Embryonic facial prominence (tissue), 1 donor: ENCODE results near the gene CLEC5A.
"Not testable (repeated sequence)": the region's sequence is repeated elsewhere in the genome, so short reads cannot be mapped to it uniquely, and the experiment has no call there.

Experiments
- DNase-seq: peaks from one replicate; pipeline ENCODE4 v3.0.0-alpha.2; 2016; ENCODE audit errors: extremely low spot score

Gene CLEC5A

DNA sequence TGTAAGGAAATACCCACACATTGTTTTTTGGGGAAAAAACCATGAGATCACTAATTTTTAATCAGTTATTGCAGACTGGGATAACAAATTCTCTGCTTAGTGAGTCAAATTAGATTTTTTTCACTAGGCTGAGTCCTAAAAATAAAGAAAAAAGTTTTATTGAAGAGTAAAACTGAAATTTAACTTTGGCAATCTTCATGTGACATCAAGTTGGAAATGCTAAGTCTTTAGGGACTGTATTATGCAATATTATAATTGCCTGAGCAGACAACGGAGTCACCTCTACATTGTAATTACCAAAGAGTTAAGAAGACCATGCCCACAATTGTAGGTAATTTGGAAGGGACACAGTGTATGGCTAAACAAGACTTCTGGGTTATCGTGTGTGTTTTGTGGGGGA lies 2.2 kb upstream of the CLEC5A start:
- no peak for DNase-seq

DNA sequence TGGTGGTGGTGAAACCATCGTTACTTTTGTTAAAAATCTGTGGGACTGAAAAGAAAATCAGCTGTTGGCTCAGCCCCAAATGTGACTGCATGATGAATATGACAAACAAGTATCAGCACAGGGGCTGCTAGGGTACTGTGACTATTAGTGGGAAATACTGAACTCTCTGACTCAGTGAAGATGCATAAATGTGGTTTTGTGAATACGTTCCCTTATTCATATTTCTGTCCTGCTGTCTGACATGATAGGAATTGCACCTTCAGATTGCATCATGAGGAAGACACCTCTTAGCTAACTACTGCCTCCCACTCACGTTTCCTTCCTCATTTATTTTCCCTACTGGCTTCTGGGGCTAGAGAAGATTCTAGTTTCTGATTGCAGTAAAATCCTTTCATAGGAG lies 1.4 kb downstream of the CLEC5A start:
- DNase-seq: no peak

DNA sequence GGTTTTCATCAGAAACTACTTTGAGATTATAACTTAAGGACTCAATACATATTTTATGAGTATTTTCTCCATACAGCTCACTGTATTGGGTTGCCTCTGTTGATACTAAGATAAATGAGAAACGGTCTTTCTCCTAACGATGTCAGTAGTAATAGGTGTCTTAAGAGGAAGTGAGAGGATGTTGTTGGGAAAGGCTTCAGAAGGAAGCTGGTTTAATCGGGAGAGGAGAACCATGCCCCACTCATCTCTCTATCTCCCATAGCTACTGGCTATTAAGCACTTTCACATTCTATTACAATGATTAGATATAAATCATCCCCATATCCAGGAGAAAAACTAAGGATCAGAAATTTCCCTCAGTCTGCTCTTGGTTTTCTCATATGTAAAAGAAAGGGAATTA lies 2.0 kb downstream of the CLEC5A start:
- no peak for DNase-seq

DNA sequence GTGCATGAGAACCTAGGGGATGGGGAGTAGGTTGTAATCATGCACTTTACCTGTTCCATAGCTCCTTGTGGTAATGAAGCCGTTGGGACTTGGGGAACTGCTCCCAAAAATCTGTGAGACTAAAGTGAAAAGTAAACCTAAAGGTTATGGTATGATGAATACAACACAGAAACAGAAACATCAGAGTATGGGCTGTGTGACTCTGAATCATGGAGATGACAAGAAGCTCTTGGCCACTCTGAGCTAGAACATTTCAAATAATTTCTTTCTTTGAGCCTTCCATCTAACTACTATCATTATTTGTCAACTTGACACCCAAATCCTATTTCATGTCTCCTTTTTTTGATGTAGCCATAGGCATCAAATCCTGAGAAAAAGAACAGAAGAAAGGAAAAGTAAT lies 2.9 kb downstream of the CLEC5A start:
- no peak for DNase-seq

DNA sequence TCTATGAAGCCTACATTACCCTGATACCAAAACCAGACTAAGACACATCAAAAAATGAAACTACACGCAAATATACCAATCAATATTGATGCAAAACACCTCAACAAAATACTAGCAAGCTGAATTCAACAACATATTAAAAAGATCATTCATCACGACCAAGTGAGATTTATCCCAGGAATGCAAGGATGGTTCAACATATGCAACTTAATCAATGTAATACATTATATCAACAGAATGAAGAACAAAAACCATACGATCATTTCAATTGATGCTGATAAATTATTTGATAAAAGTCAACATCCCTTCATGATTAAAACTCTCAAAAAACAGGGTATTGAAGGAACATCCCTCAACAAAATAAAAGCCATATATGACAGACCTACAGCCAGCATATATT lies 5.7 kb downstream of the CLEC5A start:
- no peak for DNase-seq

DNA sequence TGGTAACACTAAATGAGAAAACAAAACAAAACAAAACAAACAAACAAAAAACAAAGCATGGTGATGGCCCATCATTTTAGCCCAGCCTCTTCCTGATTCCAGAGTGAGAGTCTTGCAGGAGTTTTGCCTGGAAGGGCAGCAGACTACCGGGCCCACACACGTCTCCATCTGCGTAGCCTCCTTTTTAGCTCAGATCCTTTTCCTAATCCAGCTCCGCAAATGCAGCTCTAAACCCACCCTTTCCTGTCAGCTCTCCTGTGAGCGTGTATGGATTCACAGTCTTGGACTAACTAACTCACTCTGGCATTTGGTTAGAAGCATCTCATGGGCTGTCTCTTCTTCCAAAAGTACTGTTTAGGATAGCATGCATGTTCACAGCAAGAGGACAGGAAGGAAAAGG lies 16.6 kb downstream of the CLEC5A start:
- no peak for DNase-seq

DNA sequence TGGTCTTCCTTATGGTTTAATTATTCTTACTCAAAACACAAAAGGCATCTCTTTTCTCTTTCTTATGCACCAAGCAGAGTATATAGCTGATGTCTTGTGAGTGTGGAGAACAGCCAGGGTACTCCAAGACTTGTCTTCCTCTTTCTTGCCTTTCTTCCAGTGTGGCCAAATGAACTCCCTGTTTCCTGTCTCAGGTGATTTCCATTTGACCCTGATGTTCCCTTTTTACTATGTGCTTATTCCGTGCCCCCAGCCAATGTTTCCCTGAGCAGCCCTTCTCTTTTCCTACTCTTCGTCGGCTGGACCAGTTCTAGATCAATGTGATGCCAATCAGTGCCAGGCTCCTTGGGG lies 18.0 kb downstream of the CLEC5A start:
- no peak for DNase-seq

DNA sequence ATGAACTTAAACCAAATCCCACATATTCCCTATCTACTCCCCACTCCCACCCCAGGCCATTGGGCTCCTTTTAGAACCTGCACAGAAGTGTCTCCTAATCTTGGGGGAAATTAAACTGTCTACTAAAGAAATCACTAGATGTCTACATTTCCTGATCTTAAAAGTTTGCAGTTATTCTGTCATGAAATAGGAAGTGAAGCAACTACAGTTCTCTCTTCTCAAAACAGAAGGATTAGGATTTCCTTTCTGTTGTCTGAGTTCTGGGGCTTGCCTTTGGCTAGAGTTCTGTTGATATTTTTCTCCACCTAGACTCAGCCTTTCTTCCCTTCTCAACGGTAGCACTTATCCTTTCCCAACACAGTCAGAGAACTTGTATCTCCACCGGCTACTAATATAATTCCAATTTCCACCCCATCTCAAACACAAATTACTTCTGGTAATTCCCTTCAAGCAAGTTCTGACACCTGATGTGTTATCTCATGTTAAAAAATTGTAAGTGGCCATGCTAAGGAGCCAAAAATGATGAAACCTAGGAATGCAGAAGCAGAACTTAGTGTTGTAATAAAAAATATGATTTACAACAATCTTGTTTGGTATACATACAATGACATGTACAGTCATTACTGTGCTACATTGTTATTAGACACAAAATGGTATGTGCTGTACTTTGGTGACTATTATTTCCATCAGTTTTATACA lies 18.5 kb downstream of the CLEC5A start:
- DNase-seq: no peak

DNA sequence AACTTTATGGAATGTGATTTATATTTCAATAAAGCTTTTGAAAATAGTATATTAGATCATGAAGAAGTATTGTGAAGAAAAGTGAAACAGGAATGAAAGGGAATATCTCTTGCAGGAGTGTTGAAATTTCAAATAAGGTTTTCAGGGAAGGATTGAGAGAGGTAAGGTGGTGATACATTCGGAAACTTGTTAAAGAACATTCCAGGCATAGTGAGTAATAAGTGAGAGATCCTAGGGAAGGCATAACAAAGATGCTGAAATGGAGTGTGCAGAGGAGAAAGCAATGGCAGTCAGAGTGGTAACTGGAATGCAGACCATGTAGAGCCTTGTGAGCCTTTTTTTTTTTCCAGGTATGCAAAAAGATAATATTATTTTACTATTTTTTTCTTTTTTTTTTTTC lies 26.5 kb downstream of the CLEC5A start:
- DNase-seq: no peak

DNA sequence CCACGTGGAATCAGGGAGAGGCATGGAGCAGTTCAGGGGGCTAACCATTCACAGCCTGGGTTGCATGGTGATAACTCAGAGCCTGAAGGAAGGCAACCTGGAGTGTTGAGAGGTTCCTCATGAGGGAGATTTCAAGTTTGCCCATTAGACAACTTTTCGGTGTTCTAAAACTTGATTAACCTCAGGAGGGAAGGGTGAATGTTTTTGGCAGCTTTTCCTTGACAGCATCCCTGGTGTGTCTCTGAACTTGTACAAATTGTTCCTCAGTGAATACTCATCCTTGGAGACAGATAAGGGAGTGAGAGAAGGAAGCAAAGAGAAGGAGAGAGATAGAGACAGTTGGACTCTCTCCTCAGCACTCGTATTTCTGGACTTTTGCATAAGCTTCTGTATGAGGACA lies 30.7 kb downstream of the CLEC5A start, which contains the start of gene OR9A4:
Gene OR9A4 (plus strand): TSS at position 301 of the 400 bp plus-strand sequence. CDS start 2,477 bp downstream, outside the sequence.
- DNase-seq: no peak

DNA sequence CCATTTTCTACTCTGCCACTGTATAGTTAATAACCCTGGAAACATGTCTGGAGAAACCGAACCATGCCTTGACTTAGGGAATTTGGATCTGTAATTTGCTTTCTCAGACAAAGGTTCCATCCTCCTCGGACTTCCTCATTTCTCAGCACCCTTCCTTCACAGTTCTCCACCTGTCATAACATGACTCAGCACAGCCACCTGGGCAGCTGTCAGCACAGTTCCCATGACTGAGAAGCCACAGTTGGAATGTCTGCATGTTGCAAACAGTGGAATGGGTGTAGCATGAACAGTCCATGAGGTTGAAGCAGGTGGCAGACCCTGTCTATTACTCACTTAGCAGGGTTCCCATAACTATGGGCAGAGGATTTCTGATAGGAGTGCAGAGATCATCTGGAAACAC lies 31.2 kb downstream of the CLEC5A start:
- DNase-seq: no peak

DNA sequence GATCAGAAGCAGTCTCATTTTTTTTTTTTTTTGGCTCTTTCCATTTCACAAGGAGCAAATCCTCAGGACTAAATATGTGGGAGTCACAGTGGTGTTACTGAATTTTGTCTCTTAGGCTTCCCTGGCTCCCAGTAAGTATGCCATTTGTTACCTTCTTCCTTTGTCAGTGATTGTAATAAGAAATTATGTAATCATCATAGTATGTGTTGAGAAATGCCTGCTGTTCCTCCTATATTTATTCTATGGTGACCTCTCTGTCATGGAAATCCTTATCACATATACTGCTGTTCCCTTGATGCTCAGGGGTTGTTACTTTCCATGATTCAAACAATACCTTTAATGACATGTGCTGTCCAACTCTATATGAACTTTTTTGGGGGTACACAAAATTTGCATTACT lies 35.4 kb downstream of the CLEC5A start:
- no peak for DNase-seq

DNA sequence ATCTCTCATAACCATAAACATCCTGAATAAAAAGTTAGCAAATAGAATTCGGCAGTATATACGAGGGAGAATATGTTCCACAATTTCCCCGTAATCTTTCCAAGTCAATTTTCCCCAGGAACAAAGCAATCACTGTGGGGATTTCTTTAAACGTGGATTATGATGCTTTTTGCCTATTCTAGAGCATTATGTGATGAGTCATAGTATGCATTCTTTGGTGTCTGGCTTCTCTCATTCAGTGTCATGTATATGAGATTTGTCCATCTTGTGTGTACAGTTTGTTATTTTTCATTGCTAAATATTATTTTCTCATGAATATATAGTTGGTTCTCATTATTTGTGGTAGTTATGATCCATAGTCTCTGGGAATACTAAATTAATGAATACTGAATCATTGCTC lies 40.5 kb downstream of the CLEC5A start:
- no peak for DNase-seq

DNA sequence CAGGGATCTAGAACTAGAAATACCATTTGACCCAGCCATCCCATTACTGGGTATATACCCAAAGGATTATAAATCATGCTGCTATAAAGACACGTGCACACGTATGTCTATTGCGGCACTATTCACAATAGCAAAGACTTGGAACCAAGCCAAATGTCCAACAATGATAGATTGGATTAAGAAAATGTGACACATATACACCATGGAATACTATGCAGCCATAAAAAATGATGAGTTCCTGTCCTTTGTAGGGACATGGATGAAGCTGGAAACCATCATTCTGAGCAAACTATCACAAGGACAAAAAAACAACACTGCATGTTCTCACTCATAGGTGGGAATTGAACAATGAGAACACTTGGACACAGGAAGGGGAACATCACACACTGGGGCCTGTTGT lies 47.4 kb downstream of the CLEC5A start:
- not testable (repeated sequence) for DNase-seq

DNA sequence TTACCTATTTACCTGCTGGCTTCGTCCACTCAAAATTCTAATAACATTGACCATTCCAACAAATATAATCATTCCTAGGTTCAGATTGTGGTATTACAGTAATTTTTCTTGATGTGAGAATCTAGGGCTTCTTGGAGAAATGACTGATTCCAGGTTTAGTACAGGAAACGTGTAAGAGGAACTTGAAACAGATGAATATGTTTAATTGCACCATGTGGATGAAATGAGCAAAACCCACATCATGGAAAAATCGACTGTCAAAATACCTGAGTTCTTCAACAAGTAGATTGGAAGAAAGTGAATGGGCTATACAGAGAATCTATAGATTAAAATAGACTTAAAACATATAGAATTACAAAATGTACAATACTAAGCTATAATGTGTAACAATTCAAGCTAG lies 55.4 kb downstream of the CLEC5A start:
- no peak for DNase-seq

DNA sequence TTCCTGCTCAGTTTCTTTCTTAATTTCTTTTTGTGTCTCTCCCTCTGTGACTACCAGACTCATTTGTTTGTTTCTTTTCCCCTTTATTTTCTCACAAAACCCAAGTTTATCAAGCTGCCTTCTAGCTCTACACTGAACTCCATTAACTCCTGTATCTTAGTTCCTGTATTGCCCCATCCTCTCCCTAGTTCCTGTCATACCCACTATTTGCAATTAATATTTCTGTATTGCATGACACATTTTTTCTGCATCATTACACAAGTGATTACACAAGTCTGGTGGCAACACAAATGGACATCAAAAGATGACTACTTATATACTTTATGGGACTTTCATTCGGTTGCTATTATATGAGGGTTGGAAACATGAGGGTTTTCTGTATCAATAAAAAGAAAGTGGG lies 57.5 kb downstream of the CLEC5A start:
- no peak for DNase-seq

DNA sequence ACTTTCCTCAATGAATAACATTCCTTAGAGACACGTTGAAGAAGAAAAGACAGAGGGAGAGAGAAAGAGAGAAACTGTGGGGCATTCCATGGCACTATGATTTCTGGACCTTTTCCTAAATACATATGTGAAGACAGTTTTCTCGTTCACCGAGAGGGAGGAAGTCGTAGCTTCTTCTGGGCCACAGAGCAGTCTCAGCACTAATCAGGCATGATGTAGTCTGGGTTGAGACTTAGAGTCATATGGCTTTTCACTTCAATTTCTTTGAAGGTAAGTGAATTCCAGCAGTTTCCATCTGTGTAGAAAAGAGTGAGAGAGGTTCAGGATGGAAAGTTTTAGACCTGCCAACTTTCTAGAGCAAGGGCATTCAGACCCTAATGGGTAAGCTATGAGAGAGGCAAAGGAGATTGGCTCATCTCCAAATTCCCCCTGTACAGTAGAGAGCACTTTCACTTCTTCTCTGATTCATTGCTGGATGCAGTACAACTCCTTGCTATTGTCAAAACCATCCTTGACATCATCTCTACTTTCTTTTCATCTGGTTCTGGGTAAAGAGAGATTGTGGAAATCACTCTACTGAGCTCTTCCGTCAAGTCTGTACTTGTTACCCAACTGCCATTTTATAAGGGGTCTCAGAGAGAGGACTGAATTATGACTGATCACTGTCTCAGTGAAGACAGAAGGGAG lies 62.1 kb downstream of the CLEC5A start:
- no peak for DNase-seq

DNA sequence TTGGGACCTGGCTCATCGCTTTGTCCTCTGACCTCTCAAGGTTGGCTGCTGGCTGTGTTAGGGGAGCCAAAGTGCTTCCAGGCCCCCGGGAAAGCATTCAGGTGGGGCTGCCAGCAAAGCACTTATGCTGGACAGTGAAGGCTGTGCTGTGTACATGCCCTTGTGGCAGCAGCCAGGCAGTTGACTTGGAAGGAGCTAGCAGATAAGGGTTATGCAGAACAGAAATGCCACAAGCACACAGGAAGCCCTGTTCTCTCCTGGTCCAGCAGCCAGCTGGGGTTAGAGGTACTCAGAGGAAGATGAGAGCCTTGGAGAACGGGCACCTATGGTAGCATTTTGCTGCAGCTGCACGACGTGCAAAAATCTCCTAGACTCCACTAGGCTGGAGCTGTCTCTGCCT lies 65.8 kb downstream of the CLEC5A start:
- DNase-seq: no peak

DNA sequence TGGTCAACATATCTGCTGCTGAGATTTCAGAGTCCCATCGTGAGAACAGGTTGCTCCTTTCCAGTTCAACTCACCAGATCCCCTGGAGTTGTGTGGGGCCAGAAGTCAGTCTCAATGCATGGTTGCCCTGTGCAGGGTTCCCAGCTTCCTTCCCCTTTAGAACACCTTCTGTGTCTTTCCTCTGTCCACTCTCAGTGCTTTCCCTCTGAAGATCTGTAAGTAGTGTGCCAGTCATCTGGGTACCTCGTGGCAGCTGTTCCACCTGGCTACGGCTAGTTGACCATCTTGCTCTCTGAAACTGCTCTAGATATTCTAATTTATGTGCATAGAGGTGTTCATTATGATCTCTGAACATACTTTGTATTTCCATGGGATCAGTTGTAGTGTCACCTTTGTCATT lies 69.4 kb downstream of the CLEC5A start:
- DNase-seq: no peak
